Gastrocnemius medialis (tissue), 4 donors: ENCODE data around the gene RBM6.
A peak's percentile ranks its signal among the peaks of the same experiment; 100 is the strongest.

ENCODE experiments used
- POLR2A ChIP-seq, 2 donors: fragments of 450-650 bp; IDR thresholded peaks; one replicate each; pipeline ENCODE4 v1.6.1; 2017; ENCODE audit warnings: antibody characterized with exemption in 2 of 2, mild to moderate bottlenecking in 2 of 2, moderate library complexity in 2 of 2
- TF ChIP-seq, protein P1 (sequence below), 5 experiments: fragments of 450-650 bp in 3 of 5; fragments of 200-600 bp in 2 of 5; sonication (generic) in 2 of 5; IDR thresholded peaks in 4 of 5; conservative IDR thresholded peaks in 1 of 5; 1 replicate in 4 of 5; 2 replicates in 1 of 5; pipeline ENCODE4 v1.5.1; 2016 to 2019; ENCODE audit warnings: antibody characterized with exemption in 5 of 5, mild to moderate bottlenecking in 3 of 5, moderate library complexity in 3 of 5

DNA sequence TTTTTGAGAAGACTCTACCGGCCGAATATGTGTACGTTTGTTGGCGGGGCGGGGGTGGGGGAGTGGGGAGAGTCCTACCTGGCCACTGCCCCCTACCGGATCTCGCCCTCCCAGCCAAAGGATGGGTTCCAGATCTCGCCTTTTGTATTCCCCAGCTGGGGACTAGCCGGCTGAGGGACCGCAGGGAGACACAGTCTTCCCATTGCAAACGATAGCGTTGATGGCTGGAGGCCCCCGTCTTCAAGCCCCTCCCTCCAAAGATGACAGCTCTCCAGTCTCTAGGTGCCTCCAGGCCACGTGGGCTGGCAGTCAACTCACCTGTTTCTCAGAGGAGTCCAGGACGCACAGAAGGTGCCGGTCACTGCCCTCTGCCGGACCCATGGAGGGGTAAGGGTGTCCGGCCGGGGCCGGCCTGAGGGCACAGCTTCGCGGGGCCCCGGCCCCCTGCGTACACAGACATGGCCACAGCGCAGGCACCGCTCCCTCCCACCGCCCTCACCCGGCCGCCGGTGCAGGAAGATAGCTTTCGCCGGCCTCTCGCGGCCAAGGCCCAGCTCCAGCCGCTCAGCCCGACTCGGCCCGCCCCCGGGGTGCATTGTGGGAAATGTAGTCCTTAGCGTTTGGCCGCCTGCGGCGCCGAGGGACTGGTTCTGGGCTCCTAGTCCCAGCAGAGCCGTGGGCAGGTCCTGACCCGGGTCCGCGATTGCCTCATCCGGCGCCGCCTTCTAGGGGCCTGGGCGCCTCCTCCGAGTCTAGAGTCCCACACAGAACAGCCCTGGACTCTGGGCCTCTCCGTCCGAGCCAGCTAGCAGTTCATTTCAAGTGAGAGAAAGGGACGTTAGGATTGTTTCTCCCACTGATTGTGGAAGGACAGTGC is 10.4 kb upstream of the RBM6 start, which contains the start of gene MON1A:
- TF ChIP-seq, protein P1, sequence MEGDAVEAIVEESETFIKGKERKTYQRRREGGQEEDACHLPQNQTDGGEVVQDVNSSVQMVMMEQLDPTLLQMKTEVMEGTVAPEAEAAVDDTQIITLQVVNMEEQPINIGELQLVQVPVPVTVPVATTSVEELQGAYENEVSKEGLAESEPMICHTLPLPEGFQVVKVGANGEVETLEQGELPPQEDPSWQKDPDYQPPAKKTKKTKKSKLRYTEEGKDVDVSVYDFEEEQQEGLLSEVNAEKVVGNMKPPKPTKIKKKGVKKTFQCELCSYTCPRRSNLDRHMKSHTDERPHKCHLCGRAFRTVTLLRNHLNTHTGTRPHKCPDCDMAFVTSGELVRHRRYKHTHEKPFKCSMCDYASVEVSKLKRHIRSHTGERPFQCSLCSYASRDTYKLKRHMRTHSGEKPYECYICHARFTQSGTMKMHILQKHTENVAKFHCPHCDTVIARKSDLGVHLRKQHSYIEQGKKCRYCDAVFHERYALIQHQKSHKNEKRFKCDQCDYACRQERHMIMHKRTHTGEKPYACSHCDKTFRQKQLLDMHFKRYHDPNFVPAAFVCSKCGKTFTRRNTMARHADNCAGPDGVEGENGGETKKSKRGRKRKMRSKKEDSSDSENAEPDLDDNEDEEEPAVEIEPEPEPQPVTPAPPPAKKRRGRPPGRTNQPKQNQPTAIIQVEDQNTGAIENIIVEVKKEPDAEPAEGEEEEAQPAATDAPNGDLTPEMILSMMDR (IDR thresholded peaks at IDR 0.05 in 4 of 5, conservative IDR thresholded peaks at IDR 0.05 in 1 of 5) = peak in 4 of 5 experiments; percentile 32 to 46 (median 38)
- TF ChIP-seq POLR2A (IDR thresholded peaks at IDR 0.05) = peak; percentile 81 to 88
